ENCODE measurements around the gene UBQLN1. TPM values are rescaled to one million over a fixed set of nuclear protein-coding genes. Genes with fewer than 3 reads are reported as not detected.
A peak's percentile ranks its signal among the peaks of the same experiment; 100 is the strongest.
"Not testable (repeated sequence)": the region's sequence is repeated elsewhere in the genome, so short reads cannot be mapped to it uniquely, and the experiment has no call there.

Gene UBQLN1
- 10 to 100 TPM; 40.3 to 71.6 (median 44.1) TPM for polyA plus RNA-seq
- long read RNA-seq, donor 1, full-length matches to known transcripts = 13 of 56 reads
- long read RNA-seq, donor 1, partial matches to known transcripts = 43 of 56 reads
- long read RNA-seq, donor 1, other reads (novel, unspliced or antisense) = 0 of 56 reads
- long read RNA-seq, donor 2, full-length matches to known transcripts = 6 of 6 reads
- long read RNA-seq, donor 2, partial matches to known transcripts = 0 of 6 reads
- long read RNA-seq, donor 2, other reads (novel, unspliced or antisense) = 0 of 6 reads
- long read RNA-seq, donor 3, full-length matches to known transcripts = 7 of 40 reads
- long read RNA-seq, donor 3, partial matches to known transcripts = 33 of 40 reads
- long read RNA-seq, donor 3, other reads (novel, unspliced or antisense) = 0 of 40 reads
- long read RNA-seq, donor 4 = 0 reads
- long read RNA-seq, donor 5, full-length matches to known transcripts = 2 of 7 reads
- long read RNA-seq, donor 5, partial matches to known transcripts = 5 of 7 reads
- long read RNA-seq, donor 5, other reads (novel, unspliced or antisense) = 0 of 7 reads
- long read RNA-seq, donor 6, full-length matches to known transcripts = 9 of 15 reads
- long read RNA-seq, donor 6, partial matches to known transcripts = 6 of 15 reads
- long read RNA-seq, donor 6, other reads (novel, unspliced or antisense) = 0 of 15 reads
- long read RNA-seq, donor 7, full-length matches to known transcripts = 29 of 62 reads
- long read RNA-seq, donor 7, partial matches to known transcripts = 33 of 62 reads
- long read RNA-seq, donor 7, other reads (novel, unspliced or antisense) = 0 of 62 reads
- long read RNA-seq, donor 8, full-length matches to known transcripts = 2 of 2 reads
- long read RNA-seq, donor 8, partial matches to known transcripts = 0 of 2 reads
- long read RNA-seq, donor 8, other reads (novel, unspliced or antisense) = 0 of 2 reads
- long read RNA-seq, donor 9 = 0 reads
- long read RNA-seq, donor 10, full-length matches to known transcripts = 23 of 36 reads
- long read RNA-seq, donor 10, partial matches to known transcripts = 13 of 36 reads
- long read RNA-seq, donor 10, other reads (novel, unspliced or antisense) = 0 of 36 reads

GRCh38 chr9:83707768-83708514 lies at the start of gene UBQLN1:
Gene UBQLN1 (minus strand): TSS chr9:83707958. CDS start chr9:83707679, 279 bp downstream.
- Histone ChIP-seq H3K27ac (ENCODE audit: low read depth in 1 of 3, low read length in 2 of 3) (peak within 1 kb of the TSS; percentile 97 to 100 (median 100)), H3K9me3 (ENCODE audit: control insufficient read depth in 2 of 2, insufficient read depth in 1 of 2, low read depth in 1 of 2, low read length in 1 of 2) (peaks cover 0 to 5% of the 10 kb centered on the region in 2 donors), H3K4me3 (ENCODE audit: low read depth in 1 of 3, low read length in 3 of 3) (peak within 1 kb of the TSS; percentile 87 to 100 (median 95)), H3K4me1 (ENCODE audit: control insufficient read depth in 3 of 3, insufficient read depth in 2 of 3, low read depth in 1 of 3, low read length in 2 of 3) (peaks cover 0 to 4% (median 0%) of the 10 kb centered on the region in 3 donors), H3K36me3 (ENCODE audit: control insufficient read depth in 3 of 3, insufficient read depth in 2 of 3, low read depth in 1 of 3, low read length in 3 of 3) (no peaks in the 10 kb centered on the region), H3K27me3 (ENCODE audit: control insufficient read depth in 3 of 3, insufficient read depth in 3 of 3, low read length in 3 of 3) (no peaks in the 10 kb centered on the region)
- no peak for FAIRE-seq
- peak; percentile 91 to 98 for DNase-seq
- WGBS, 3 donors = 0% methylated on average over 52 to 67 of the region's 67 CpGs

DNA sequence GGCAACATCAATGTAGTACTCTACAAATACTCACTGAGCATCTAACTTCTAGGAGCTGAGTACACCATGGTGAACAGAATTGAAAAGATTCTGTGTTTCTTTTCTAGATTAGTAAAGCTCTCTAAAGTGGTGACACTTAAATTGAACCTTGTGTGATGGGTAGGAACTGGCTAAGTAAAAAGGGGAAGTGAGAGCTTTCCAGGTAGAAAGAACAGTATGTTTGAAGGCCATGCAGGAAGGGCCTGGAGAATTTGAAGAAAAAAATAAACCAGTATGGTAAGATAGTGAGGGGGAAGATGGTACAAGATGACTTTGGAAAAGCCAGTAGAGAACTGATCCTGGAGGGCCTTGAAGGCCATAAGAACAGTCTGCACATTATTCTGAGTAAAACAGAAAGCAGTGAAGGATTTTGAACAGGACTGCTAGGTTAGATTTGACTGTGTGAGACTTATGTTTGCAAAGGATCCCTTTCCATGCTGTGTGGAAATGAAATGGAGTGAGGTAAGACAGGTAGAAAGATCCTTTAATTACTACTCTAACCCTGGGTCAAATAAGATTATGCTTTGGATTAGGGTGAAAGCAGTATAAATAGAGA lies 46.7 kb upstream of the UBQLN1 start:
- DNase-seq = no peak
- FAIRE-seq = no peak
- no peaks in the 10 kb centered on the region for H3K9me3 ChIP-seq (ENCODE audit: control insufficient read depth in 2 of 2, insufficient read depth in 1 of 2, low read depth in 1 of 2, low read length in 1 of 2)
- peaks cover 0 to 12% (median 0%) of the 10 kb centered on the region in 3 donors for H3K36me3 ChIP-seq (ENCODE audit: control insufficient read depth in 3 of 3, insufficient read depth in 2 of 3, low read depth in 1 of 3, low read length in 3 of 3)
- no peaks in the 10 kb centered on the region for H3K27me3 ChIP-seq (ENCODE audit: control insufficient read depth in 3 of 3, insufficient read depth in 3 of 3, low read length in 3 of 3)
- H3K4me1 ChIP-seq (ENCODE audit: control insufficient read depth in 3 of 3, insufficient read depth in 2 of 3, low read depth in 1 of 3, low read length in 2 of 3) = no peaks in the 10 kb centered on the region
- no peak overlapping the region for H3K4me3 ChIP-seq (ENCODE audit: low read depth in 1 of 3, low read length in 3 of 3)
- H3K27ac ChIP-seq (ENCODE audit: low read depth in 1 of 3, low read length in 2 of 3) = no peak overlapping the region

- no peaks in the 10 kb centered on the region for H3K9me3 ChIP-seq (ENCODE audit: control insufficient read depth in 2 of 2, insufficient read depth in 1 of 2, low read depth in 1 of 2, low read length in 1 of 2)
- no peak overlapping the region for H3K27ac ChIP-seq (ENCODE audit: low read depth in 1 of 3, low read length in 2 of 3)
- no peak overlapping the region for H3K4me3 ChIP-seq (ENCODE audit: low read depth in 1 of 3, low read length in 3 of 3)
- no peak for DNase-seq
- H3K36me3 ChIP-seq (ENCODE audit: control insufficient read depth in 3 of 3, insufficient read depth in 2 of 3, low read depth in 1 of 3, low read length in 3 of 3) = peaks cover 0 to 12% (median 0%) of the 10 kb centered on the region in 3 donors
- H3K27me3 ChIP-seq (ENCODE audit: control insufficient read depth in 3 of 3, insufficient read depth in 3 of 3, low read length in 3 of 3) = no peaks in the 10 kb centered on the region
- no peak for FAIRE-seq
- no peaks in the 10 kb centered on the region for H3K4me1 ChIP-seq (ENCODE audit: control insufficient read depth in 3 of 3, insufficient read depth in 2 of 3, low read depth in 1 of 3, low read length in 2 of 3)
- WGBS, 3 donors = 71 to 90% (median 71%) methylated on average over 3 of the region's 3 CpGs
Measured at GRCh38 chr9:83749706-83750105, 41.9 kb upstream of the UBQLN1 start.

DNA sequence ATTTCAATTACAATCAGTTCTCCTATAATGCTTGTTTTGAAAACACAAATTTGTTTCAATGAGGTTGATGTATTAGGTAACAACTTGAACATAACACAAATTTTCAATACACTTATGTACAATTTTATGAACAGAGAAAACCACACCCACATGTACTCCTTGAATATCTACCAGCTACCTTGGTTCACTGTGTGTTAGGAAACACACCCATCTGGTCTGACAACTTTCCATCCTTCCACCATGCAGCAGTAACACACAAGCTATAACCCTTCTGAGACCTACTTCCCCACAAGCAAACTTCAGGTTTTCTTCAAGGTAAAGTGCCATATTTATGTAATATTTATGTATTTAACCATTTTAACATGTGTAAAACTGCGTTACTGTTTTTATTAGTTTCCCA lies 36.4 kb upstream of the UBQLN1 start:
- H3K27ac ChIP-seq (ENCODE audit: low read depth in 1 of 3, low read length in 2 of 3) = no peak overlapping the region
- no peak overlapping the region for H3K4me3 ChIP-seq (ENCODE audit: low read depth in 1 of 3, low read length in 3 of 3)
- FAIRE-seq (no peak), DNase-seq (peak in 1 of 2 donors; percentile 1)
- no peaks in the 10 kb centered on the region for H3K4me1 ChIP-seq (ENCODE audit: control insufficient read depth in 3 of 3, insufficient read depth in 2 of 3, low read depth in 1 of 3, low read length in 2 of 3)
- no peaks in the 10 kb centered on the region for H3K27me3 ChIP-seq (ENCODE audit: control insufficient read depth in 3 of 3, insufficient read depth in 3 of 3, low read length in 3 of 3)
- peaks cover 0 to 5% (median 0%) of the 10 kb centered on the region in 3 donors for H3K36me3 ChIP-seq (ENCODE audit: control insufficient read depth in 3 of 3, insufficient read depth in 2 of 3, low read depth in 1 of 3, low read length in 3 of 3)
- 90 to 98% (median 98%) methylated on average over 1 of the region's 1 CpG for WGBS, 3 donors
- no peaks in the 10 kb centered on the region for H3K9me3 ChIP-seq (ENCODE audit: control insufficient read depth in 2 of 2, insufficient read depth in 1 of 2, low read depth in 1 of 2, low read length in 1 of 2)

GRCh38 chr9:83733739-83734138 lies 26.0 kb upstream of the UBQLN1 start:
- DNase-seq = no peak
- no peak for FAIRE-seq
- Histone ChIP-seq H3K4me1 (ENCODE audit: control insufficient read depth in 3 of 3, insufficient read depth in 2 of 3, low read depth in 1 of 3, low read length in 2 of 3) (no peaks in the 10 kb centered on the region), H3K4me3 (ENCODE audit: low read depth in 1 of 3, low read length in 3 of 3) (no peak overlapping the region), H3K27me3 (ENCODE audit: control insufficient read depth in 3 of 3, insufficient read depth in 3 of 3, low read length in 3 of 3) (no peaks in the 10 kb centered on the region), H3K36me3 (ENCODE audit: control insufficient read depth in 3 of 3, insufficient read depth in 2 of 3, low read depth in 1 of 3, low read length in 3 of 3) (peaks cover 0 to 3% (median 0%) of the 10 kb centered on the region in 3 donors), H3K27ac (ENCODE audit: low read depth in 1 of 3, low read length in 2 of 3) (no peak overlapping the region), H3K9me3 (ENCODE audit: control insufficient read depth in 2 of 2, insufficient read depth in 1 of 2, low read depth in 1 of 2, low read length in 1 of 2) (no peaks in the 10 kb centered on the region)
- 92 to 95% (median 93%) methylated on average over 4 of the region's 4 CpGs for WGBS, 3 donors

DNA sequence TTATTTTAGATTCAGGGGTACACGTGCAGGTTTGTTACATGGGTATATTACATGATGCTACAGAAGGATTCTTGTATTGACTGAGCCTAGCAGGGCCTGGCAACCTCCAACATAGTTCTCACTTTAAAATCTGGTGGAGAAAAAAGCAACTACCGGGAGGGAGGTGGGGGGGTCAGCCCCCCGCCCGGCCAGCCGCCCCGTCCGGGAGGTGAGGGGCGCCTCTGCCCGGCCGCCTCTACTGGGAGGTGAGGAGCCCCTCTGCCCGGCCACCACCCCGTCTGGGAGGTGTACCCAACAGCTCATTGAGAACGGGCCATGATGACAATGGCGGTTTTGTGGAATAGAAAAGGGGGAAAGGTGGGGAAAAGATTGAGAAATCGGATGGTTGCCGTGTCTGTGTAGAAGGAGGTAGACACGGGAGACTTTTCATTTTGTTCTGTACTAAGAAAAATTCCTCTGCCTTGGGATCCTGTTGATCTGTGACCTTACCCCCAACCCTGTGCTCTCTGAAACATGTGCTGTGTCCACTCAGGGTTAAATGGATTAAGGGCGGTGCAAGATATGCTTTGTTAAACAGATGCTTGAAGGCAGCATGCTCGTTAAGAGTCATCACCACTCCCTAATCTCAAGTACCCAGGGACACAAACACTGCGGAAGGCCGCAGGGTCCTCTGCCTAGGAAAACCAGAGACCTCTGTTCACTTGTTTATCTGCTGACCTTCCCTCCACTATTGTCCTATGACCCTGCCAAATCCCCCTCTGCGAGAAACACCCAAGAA lies 21.0 kb upstream of the UBQLN1 start:
- not testable (repeated sequence) for H3K9me3 ChIP-seq (ENCODE audit: control insufficient read depth in 2 of 2, insufficient read depth in 1 of 2, low read depth in 1 of 2, low read length in 1 of 2); H3K27me3 ChIP-seq (ENCODE audit: control insufficient read depth in 3 of 3, insufficient read depth in 3 of 3, low read length in 3 of 3); H3K36me3 ChIP-seq (ENCODE audit: control insufficient read depth in 3 of 3, insufficient read depth in 2 of 3, low read depth in 1 of 3, low read length in 3 of 3); H3K4me3 ChIP-seq (ENCODE audit: low read depth in 1 of 3, low read length in 3 of 3); H3K27ac ChIP-seq (ENCODE audit: low read depth in 1 of 3, low read length in 2 of 3); H3K4me1 ChIP-seq (ENCODE audit: control insufficient read depth in 3 of 3, insufficient read depth in 2 of 3, low read depth in 1 of 3, low read length in 2 of 3); FAIRE-seq; DNase-seq
- 89 to 94% (median 89%) methylated on average over 9 to 18 of the region's 22 CpGs for WGBS, 3 donors

GRCh38 chr9:83724436-83724835 lies 16.7 kb upstream of the UBQLN1 start:
- FAIRE-seq (no peak), DNase-seq (no peak)
- Histone ChIP-seq H3K4me1 (ENCODE audit: control insufficient read depth in 3 of 3, insufficient read depth in 2 of 3, low read depth in 1 of 3, low read length in 2 of 3) (no peaks in the 10 kb centered on the region), H3K27me3 (ENCODE audit: control insufficient read depth in 3 of 3, insufficient read depth in 3 of 3, low read length in 3 of 3) (no peaks in the 10 kb centered on the region), H3K4me3 (ENCODE audit: low read depth in 1 of 3, low read length in 3 of 3) (no peak overlapping the region), H3K9me3 (ENCODE audit: control insufficient read depth in 2 of 2, insufficient read depth in 1 of 2, low read depth in 1 of 2, low read length in 1 of 2) (peaks cover 0 to 7% of the 10 kb centered on the region in 2 donors), H3K27ac (ENCODE audit: low read depth in 1 of 3, low read length in 2 of 3) (no peak overlapping the region), H3K36me3 (ENCODE audit: control insufficient read depth in 3 of 3, insufficient read depth in 2 of 3, low read depth in 1 of 3, low read length in 3 of 3) (no peaks in the 10 kb centered on the region)
